Coronary artery (tissue), 2 donors: ENCODE results near the gene CILP2.

Experiments
- DNase-seq: peaks from one replicate; pipeline ENCODE4 v3.0.0-alpha.2; 2017; ENCODE audit warnings: low spot score
- H3K27ac ChIP-seq, 2 donors: fragments of 200-600 bp; sonication (generic); one replicate each; pipeline ENCODE4 v1.5.1; 2016 to 2019
- H3K4me3 ChIP-seq: fragments of 200-600 bp; sonication (generic); 2 replicates; pipeline ENCODE4 v1.5.1; 2016; ENCODE audit warnings: mild to moderate bottlenecking, moderate library complexity
- TF ChIP-seq, protein P1 (sequence below): fragments of 200-600 bp; sonication (generic); IDR thresholded peaks from one replicate; pipeline ENCODE4 v1.5.1; 2019; ENCODE audit warnings: antibody characterized with exemption

The CILP2 gene

GRCh38 chr19:19506592-19506991 is 31.5 kb upstream of the CILP2 start:
- Histone ChIP-seq H3K27ac (no peak overlapping the region), H3K4me3 (no peak overlapping the region)
- TF ChIP-seq, protein P1, sequence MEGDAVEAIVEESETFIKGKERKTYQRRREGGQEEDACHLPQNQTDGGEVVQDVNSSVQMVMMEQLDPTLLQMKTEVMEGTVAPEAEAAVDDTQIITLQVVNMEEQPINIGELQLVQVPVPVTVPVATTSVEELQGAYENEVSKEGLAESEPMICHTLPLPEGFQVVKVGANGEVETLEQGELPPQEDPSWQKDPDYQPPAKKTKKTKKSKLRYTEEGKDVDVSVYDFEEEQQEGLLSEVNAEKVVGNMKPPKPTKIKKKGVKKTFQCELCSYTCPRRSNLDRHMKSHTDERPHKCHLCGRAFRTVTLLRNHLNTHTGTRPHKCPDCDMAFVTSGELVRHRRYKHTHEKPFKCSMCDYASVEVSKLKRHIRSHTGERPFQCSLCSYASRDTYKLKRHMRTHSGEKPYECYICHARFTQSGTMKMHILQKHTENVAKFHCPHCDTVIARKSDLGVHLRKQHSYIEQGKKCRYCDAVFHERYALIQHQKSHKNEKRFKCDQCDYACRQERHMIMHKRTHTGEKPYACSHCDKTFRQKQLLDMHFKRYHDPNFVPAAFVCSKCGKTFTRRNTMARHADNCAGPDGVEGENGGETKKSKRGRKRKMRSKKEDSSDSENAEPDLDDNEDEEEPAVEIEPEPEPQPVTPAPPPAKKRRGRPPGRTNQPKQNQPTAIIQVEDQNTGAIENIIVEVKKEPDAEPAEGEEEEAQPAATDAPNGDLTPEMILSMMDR: no peak
- DNase-seq: no peak

- no peak overlapping the region for H3K4me3 ChIP-seq
- no peak for DNase-seq
- TF ChIP-seq, protein P1: no peak
- H3K27ac ChIP-seq: no peak overlapping the region
Observed at GRCh38 chr19:19507354-19507753, 30.7 kb upstream of the CILP2 start.

DNA sequence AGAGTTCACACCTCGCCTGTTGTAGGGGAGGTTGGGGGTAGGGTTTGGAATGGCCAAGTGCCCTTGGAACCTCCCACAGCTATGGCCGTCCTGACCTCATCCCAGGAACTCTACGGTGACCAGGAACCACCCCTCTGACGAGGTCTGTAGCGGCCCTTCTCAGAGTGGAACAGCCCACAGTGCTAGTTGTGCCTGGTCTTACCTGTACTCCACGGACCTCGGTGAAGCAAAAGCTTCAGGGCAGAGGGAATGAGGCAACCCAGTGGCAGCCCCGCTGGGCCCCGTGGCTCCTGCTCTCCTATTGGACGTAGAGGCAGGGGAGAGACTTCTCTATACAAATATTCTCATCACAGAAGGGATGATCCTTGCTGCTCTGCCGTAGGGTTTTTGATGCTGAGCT is 29.8 kb upstream of the CILP2 start:
- no peak overlapping the region for H3K27ac ChIP-seq
- no peak for DNase-seq
- TF ChIP-seq, protein P1: no peak
- H3K4me3 ChIP-seq: no peak overlapping the region

DNA sequence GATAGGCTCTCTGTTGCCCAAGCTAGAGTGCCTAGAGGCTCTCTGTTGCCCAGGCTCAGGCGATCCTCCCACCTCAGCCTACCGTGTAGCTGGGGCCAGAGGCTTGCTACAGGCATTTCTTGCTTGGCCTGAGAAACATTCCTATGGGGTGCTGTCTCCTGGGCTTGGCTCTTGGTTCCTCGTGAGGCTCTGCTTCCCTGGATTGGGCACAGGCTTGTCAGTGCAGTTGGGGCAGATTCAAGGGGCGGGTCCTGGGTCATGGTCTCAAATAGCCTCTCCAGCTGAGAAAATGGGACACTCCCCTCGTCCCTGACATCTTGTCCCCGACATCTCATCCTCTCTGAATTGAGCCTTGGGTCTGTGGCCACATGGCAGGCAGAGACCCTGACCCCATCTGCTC is 27.6 kb upstream of the CILP2 start:
- DNase-seq: no peak
- Histone ChIP-seq H3K4me3 (no peak overlapping the region), H3K27ac (no peak overlapping the region)
- TF ChIP-seq, protein P1: no peak

DNA sequence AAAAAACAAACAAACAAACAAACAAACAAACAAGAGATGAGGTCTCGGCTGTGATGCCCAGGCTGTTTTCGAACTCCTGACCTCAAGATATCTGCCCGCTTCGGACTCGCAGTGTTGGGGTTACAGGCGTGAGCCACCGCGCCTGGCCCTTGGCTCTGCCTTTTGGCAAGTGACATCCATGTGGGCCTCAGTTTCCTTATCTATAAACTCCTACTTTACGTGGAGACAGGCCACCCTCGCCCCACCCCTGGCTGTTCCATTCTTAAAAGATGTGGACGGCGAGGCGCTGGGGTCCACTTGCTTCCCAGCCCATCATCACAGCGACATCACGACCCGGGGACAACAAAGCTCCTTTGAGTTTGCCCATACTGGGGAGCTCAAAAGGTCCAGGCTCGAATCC is 24.4 kb upstream of the CILP2 start:
- no peak for DNase-seq
- TF ChIP-seq, protein P1: no peak
- peak overlapping the region; percentile 46 for H3K4me3 ChIP-seq
- H3K27ac ChIP-seq: no peak overlapping the region

DNA sequence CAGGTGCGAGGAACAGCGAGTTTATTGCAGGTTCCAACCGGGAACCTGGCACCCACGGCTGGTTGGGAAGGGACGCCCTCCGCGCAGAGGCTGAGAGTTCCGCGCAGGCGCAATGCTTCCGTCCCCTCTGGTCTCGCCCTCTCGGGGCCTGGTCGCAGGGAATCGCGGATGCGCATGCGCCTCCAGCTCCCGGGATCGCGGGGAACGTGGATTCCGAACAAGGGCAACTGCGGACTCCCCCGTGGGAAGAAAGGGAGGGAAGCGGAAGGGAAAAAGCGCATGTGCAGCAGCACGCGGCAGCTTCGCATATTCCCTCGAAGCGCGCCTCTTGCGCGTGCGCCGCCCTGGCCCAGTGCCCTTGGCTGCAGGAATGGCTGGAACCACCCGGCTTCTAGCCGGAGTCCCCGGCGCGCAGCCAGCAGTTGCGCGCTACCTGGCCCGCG is 23.8 kb upstream of the CILP2 start:
- Histone ChIP-seq H3K27ac (no peak overlapping the region), H3K4me3 (peak overlapping the region; percentile 46)
- TF ChIP-seq, protein P1: no peak
- DNase-seq: no peak

- peak within 1 kb of the TSS; percentile 95 for H3K4me3 ChIP-seq
- peak within 1 kb of the TSS; percentile 68 to 94 for H3K27ac ChIP-seq
- TF ChIP-seq, protein P1: no peak
- DNase-seq: no peak
Observed at GRCh38 chr19:19514881-19515641, 23.0 kb upstream of the CILP2 start, which contains the start of gene TSSK6. Gene TSSK6, minus strand, starts transcription at chr19:19515548. Its CDS starts 121 bp downstream, at chr19:19515427.
